Psoas muscle (tissue), 8 donors: ENCODE measurements around the gene PTPRH. TPM values are rescaled to one million over a fixed set of nuclear protein-coding genes. Genes with fewer than 3 reads are reported as not detected.

ENCODE experiments used
- ATAC-seq, 4 donors: fragments of 200-7000 bp; cut with Tn5 transposase; one replicate each; pipeline ENCODE4 v1.9.1; 2020; ENCODE audit warnings: moderate library complexity in 3 of 4, mild to moderate bottlenecking in 2 of 4
- DNase-seq, 2 donors: peaks; one replicate each; pipeline ENCODE4 v3.0.0-alpha.2; 2020
- H3K27ac ChIP-seq: fragments of 200-600 bp; one replicate; pipeline ENCODE4 v1.8.0; 2022
- H3K27me3 ChIP-seq, 3 donors: fragments of 200-600 bp in 1 of 3; one replicate each; pipeline versions ENCODE4 v1.6.1 to v1.8.0; 2013 to 2022; ENCODE audit warnings: low read length in 2 of 3, mild to moderate bottlenecking in 2 of 3, moderate library complexity in 1 of 3; ENCODE audit not compliant: insufficient read depth in 3 of 3
- H3K36me3 ChIP-seq, 2 donors: fragments of 200-600 bp in 1 of 2; one replicate each; pipeline versions ENCODE4 v1.6.1 to v1.8.0; 2013 to 2022; ENCODE audit warnings: low read depth in 1 of 2, mild to moderate bottlenecking in 1 of 2, moderate library complexity in 1 of 2; ENCODE audit not compliant: insufficient read depth in 1 of 2
- H3K4me1 ChIP-seq: fragments of 200-600 bp; one replicate; pipeline ENCODE4 v1.8.0; 2022
- H3K4me3 ChIP-seq: fragments of 200-600 bp; one replicate; pipeline ENCODE4 v1.8.0; 2022; ENCODE audit warnings: mild to moderate bottlenecking
- H3K9me3 ChIP-seq: fragments of 200-600 bp; one replicate; pipeline ENCODE4 v1.8.0; 2022
- WGBS, 3 donors: extraction: QIAGEN DNeasy Blood & Tissue Kit; methylation state at CpG; one replicate each; pipeline versions ENCODE4 v1.1.6 to v1.1.7; 2013; 5-methylcytosine and 5-hydroxymethylcytosine counted together
- intact Hi-C, 2 donors: fragments of 100-400 bp; cut with DNase I; formaldehyde crosslinking; loops; one replicate each; pipeline versions ENCODE4 v1.11.0 to v1.14.2; 2022
- polyA plus RNA-seq, 3 donors: library from polyadenylated mRNA; stranded (reverse); fragments of 200-250 nt; gene quantifications; one replicate each; pipeline ENCODE4 v1.2.3, GENCODE V29; 2013
- total RNA-seq, 4 donors: library from RNA; stranded (reverse); fragmentation: NEBNext Ultra II Directional in 2 of 4; extraction: Animal tissue kit (Norgen Biotek cat#: 25700) in 2 of 4; gene quantifications; one replicate each; pipeline versions ENCODE4 v1.2.1 to v1.2.4, GENCODE V29; 2021 to 2023
- TF ChIP-seq, protein P1 (sequence below): fragments of 200-600 bp; IDR thresholded peaks from one replicate; pipeline ENCODE4 v1.8.0; 2022; ENCODE audit warnings: antibody characterized with exemption
- donor health status: healthy with polysubstance abuse.
- donor health status: DM: no; HTN: no; CAD: no; lungs with moderate emphysema.
- donor health status: Bipolar disorder and iron deficiency.
- donor health status: healthy.
- donor health status: DM: yes; HTN: yes; CAD: no.
- donor health status: DM: no; HTN: no; CAD: no.
- donor health status: DM: no; HTN: no; CAD: no.
- donor health status: DM: yes; HTN: yes; CAD: no.

Gene PTPRH
- total and polyA plus RNA-seq, 7 donors, result 0.04 to 0.18 (median 0.13) TPM; not detected in 1

DNA sequence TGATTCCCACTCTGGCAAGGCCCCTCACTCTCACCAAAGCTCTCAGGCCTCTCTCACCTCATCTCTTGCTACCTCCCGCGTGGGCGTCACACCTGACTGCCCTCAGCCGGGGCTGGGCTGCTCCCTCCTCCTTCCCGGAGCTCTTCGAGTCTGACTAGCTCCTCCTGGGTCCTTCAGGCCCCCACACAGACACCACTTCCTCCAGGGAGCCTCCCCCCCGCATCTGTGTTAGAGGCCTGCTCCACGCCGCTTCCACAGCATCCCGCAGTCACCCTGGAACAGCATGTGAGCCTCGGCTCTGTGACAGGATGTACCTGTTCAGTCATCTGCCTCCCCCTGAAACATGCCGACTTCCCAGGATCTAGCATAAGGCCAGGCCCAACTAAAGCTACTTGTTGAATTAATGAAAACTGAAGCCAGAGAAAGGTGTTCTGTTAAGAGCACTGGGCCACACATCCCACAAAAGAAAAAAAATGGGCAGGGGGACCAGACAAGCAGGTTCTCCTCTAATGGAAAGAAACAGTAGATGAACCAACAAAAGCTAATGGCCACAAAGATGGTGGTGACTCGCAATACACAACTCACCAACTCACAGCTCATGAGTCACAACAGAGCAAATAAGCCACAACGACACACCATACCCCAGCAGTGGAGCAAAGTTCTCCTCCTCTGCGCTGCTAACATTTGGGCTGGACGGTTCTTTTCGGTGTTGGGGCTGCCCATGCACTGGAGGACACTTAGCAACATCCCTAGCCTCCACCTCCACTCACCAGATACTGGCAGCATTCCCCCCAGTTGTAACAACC lies 46.5 kb upstream of the PTPRH start:
- no peaks in the 10 kb centered on the region for H3K9me3 ChIP-seq
- intact Hi-C loops, result no loop called here
- peaks cover 63% of the 10 kb centered on the region for H3K4me1 ChIP-seq
- no peaks in the 10 kb centered on the region for H3K27me3 ChIP-seq
- H3K36me3 ChIP-seq, result no peaks in the 10 kb centered on the region
- no peak overlapping the region for H3K27ac ChIP-seq
- no peak for ATAC-seq
- 61 to 69% (median 63%) methylated on average over 17 of the region's 17 CpGs for WGBS, 3 donors
- peak in 1 of 2 donors; percentile 46 for DNase-seq
- peak overlapping the region; percentile 92 for H3K4me3 ChIP-seq
- TF ChIP-seq, protein P1, sequence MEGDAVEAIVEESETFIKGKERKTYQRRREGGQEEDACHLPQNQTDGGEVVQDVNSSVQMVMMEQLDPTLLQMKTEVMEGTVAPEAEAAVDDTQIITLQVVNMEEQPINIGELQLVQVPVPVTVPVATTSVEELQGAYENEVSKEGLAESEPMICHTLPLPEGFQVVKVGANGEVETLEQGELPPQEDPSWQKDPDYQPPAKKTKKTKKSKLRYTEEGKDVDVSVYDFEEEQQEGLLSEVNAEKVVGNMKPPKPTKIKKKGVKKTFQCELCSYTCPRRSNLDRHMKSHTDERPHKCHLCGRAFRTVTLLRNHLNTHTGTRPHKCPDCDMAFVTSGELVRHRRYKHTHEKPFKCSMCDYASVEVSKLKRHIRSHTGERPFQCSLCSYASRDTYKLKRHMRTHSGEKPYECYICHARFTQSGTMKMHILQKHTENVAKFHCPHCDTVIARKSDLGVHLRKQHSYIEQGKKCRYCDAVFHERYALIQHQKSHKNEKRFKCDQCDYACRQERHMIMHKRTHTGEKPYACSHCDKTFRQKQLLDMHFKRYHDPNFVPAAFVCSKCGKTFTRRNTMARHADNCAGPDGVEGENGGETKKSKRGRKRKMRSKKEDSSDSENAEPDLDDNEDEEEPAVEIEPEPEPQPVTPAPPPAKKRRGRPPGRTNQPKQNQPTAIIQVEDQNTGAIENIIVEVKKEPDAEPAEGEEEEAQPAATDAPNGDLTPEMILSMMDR, result no peak

DNA sequence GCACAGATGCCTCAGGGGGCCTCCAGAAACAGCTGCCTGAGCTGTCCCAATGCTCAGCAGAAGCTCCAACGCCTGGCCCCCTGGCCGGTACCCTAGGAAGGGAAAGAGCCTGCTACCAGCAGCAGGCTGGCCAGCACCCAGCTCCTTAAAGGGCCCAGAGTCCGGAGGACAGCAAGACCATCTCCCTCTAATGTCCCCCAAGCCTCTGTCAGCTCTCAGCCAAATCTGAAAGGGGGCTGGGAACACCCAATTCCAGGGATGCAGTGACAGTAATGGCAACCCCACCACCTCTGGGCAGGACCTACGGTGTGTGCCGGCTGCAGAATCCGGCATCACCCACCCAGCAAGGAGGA lies 45.3 kb upstream of the PTPRH start:
- Histone ChIP-seq H3K9me3 (no peaks in the 10 kb centered on the region), H3K27ac (no peak overlapping the region), H3K4me3 (peak overlapping the region; percentile 52), H3K4me1 (peaks cover 56% of the 10 kb centered on the region), H3K36me3 (no peaks in the 10 kb centered on the region), H3K27me3 (no peaks in the 10 kb centered on the region)
- intact Hi-C loops, result no loop called here
- TF ChIP-seq, protein P1, result no peak
- DNase-seq (no peak), ATAC-seq (no peak)
- 38 to 54% (median 46%) methylated on average over 6 of the region's 6 CpGs for WGBS, 3 donors

DNA sequence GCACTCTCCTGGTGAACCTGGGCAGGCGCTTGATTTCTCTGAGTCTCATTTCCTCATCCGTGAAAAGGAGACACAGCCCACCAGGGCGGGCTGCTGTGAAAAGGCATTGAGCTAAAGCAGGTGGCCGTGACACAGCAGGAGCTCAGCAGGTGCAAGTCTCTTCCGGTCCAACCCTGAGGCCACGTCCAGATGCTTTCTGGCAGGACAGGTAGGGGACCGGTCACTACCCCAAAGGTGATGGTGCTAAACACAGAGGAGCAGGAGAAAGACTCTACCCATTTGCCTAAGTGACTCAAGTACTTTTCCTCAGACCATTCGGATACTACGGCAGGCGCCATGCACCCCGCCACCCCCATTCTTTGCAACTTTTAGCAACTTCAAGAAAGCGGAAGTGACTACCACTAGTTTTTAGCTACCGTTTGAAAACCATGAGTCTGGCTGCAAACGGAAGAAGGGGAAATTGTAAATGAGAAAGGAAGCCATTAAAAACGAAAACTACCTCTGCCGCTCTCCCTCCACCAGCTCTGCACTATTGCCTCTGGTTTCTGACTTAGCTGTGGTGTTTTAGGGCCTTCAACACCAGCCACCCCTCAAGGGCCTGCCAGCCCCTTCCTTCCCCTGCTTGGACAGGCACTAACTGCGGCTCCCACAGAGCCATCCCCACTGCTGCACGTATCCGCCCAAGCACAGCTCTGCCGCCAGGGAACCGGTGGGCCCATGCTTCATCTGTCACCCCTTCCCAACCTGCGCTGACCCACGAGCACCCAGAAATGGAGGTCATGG lies 44.7 kb upstream of the PTPRH start:
- H3K27me3 ChIP-seq, result no peaks in the 10 kb centered on the region
- 62 to 69% (median 66%) methylated on average over 23 of the region's 23 CpGs for WGBS, 3 donors
- peak overlapping the region; percentile 52 for H3K4me3 ChIP-seq
- TF ChIP-seq, protein P1, result no peak
- ATAC-seq (no peak), DNase-seq (peak in 1 of 2 donors; percentile 50)
- intact Hi-C loops, result no loop called here
- no peaks in the 10 kb centered on the region for H3K36me3 ChIP-seq
- H3K4me1 ChIP-seq, result peaks cover 55% of the 10 kb centered on the region
- no peak overlapping the region for H3K27ac ChIP-seq
- H3K9me3 ChIP-seq, result no peaks in the 10 kb centered on the region

DNA sequence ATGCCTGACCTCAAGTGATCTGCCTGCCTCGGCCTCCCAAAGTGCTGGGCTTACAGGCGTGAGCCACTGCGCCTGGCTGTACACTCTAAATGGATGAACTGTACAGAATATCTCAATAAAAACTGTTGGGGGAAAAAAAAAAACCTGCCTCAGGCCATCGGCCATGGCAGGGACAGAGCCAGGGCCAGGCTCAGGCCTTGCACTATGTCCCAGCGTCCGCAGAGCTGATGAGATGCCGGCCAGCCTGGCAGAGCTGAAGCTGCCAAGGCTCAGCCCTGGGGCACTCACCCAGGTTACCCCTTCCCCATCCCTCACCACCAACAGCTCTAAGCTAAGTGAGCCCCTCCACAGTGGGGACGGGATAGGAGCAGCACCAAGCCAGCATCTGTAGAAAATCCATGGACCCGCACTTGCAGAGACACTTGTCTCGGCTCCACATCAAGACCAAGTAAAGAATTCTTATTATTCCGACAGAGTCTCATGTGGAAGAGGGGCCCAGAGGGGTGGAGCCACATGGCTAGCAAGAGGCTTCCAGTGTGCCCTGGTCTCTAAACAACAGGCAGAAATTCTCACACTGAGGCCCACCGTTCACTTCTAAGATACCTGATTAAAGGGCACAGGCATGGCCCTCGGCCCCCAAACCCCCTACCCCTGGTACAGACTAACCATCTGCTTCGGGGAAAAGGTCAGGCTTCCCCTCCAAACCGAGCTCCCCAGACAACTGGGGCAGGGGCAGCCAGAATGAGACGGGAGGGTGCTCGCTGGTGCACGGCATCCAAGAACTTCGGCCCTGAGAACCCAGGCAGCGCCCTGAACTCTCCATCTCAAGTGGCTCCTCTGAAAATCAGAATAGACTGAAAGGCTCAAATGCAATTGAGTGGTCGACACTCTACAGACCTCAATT lies 43.7 kb upstream of the PTPRH start:
- Histone ChIP-seq H3K4me3 (no peak overlapping the region), H3K9me3 (no peaks in the 10 kb centered on the region), H3K36me3 (no peaks in the 10 kb centered on the region), H3K27me3 (no peaks in the 10 kb centered on the region), H3K27ac (no peak overlapping the region), H3K4me1 (peaks cover 55% of the 10 kb centered on the region)
- intact Hi-C loops, result no loop called here
- TF ChIP-seq, protein P1, result no peak
- WGBS, 3 donors, result 76 to 85% (median 80%) methylated on average over 21 of the region's 21 CpGs
- ATAC-seq (no peak), DNase-seq (peak in 1 of 2 donors; percentile 33)
